HG03378 (cell line): ENCODE measurements around the gene NT5C1B.
"Not testable (repeated sequence)": the region's sequence is repeated elsewhere in the genome, so short reads cannot be mapped to it uniquely, and the experiment has no call there.

Experiments used
- ATAC-seq: cut with Tn5 transposase; IDR thresholded peaks from one replicate; pipeline ENCODE4 v1.9.1; 2021; ENCODE audit warnings: mild to moderate bottlenecking, moderate library complexity; ENCODE audit not compliant: unreplicated experiment

Gene NT5C1B

GRCh38 chr2:18589354-18589753 is at the start of gene NT5C1B:
Gene NT5C1B (minus strand): TSS chr2:18589569. CDS start chr2:18589468, 101 bp downstream.
- no peak for ATAC-seq

GRCh38 chr2:18637196-18637595 is 47.8 kb upstream of the NT5C1B start:
- ATAC-seq = no peak

GRCh38 chr2:18632699-18633098 is 43.3 kb upstream of the NT5C1B start:
- not testable (repeated sequence) for ATAC-seq

GRCh38 chr2:18630941-18631340 is 41.6 kb upstream of the NT5C1B start:
- ATAC-seq = no peak

- ATAC-seq = no peak
These were observed 41.2 kb upstream of the NT5C1B start for GRCh38 chr2:18630541-18630940.

- no peak for ATAC-seq
These were observed 40.7 kb upstream of the NT5C1B start for GRCh38 chr2:18630101-18630500.

GRCh38 chr2:18626958-18627650 is 37.7 kb upstream of the NT5C1B start:
- no peak for ATAC-seq

GRCh38 chr2:18626256-18626668 is 36.9 kb upstream of the NT5C1B start:
- no peak for ATAC-seq

GRCh38 chr2:18625563-18625962 is 36.2 kb upstream of the NT5C1B start:
- no peak for ATAC-seq

- no peak for ATAC-seq
These were observed 34.4 kb upstream of the NT5C1B start for GRCh38 chr2:18623782-18624181.

GRCh38 chr2:18620867-18621632 is 31.7 kb upstream of the NT5C1B start:
- no peak for ATAC-seq

- ATAC-seq = no peak
These were observed 29.7 kb upstream of the NT5C1B start for GRCh38 chr2:18619091-18619490.

GRCh38 chr2:18614041-18614440 is 24.7 kb upstream of the NT5C1B start:
- ATAC-seq = no peak

GRCh38 chr2:18612133-18612532 is 22.8 kb upstream of the NT5C1B start:
- ATAC-seq = no peak

GRCh38 chr2:18611604-18612003 is 22.2 kb upstream of the NT5C1B start:
- no peak for ATAC-seq

- ATAC-seq = no peak
These were observed 21.8 kb upstream of the NT5C1B start for GRCh38 chr2:18611184-18611583.

- ATAC-seq = no peak
These were observed 21.3 kb upstream of the NT5C1B start for GRCh38 chr2:18610651-18611050.

- no peak for ATAC-seq
These were observed 20.7 kb upstream of the NT5C1B start for GRCh38 chr2:18610090-18610489.

- ATAC-seq = no peak
These were observed 15.7 kb upstream of the NT5C1B start for GRCh38 chr2:18605115-18605514.

- no peak for ATAC-seq
These were observed 15.1 kb upstream of the NT5C1B start for GRCh38 chr2:18604531-18604885.

- no peak for ATAC-seq
These were observed 14.6 kb upstream of the NT5C1B start for GRCh38 chr2:18603854-18604530.

GRCh38 chr2:18602298-18602697 is 12.9 kb upstream of the NT5C1B start:
- no peak for ATAC-seq
